HepG2 (cell line): ENCODE measurements around the gene ZNF189.

ENCODE experiments used
- E2F1 ChIP-seq: sonication (generic); formaldehyde crosslinking; IDR thresholded peaks from 2 replicates; pipeline ENCODE4 v1.5.0; 2020; ENCODE audit warnings: missing genetic modification reagents
- ELF4 ChIP-seq: sonication (generic); formaldehyde crosslinking; IDR thresholded peaks from 2 replicates; pipeline ENCODE4 v1.5.0; 2020; ENCODE audit warnings: missing genetic modification reagents, mild to moderate bottlenecking, moderate library complexity, borderline replicate concordance
- PBX3 ChIP-seq: sonication (generic); formaldehyde crosslinking; IDR thresholded peaks from 2 replicates; pipeline ENCODE4 v1.8.1; 2023; ENCODE audit warnings: missing genetic modification reagents, inconsistent platforms, borderline replicate concordance

GRCh38 chr9:101375546-101375945, 23.1 kb upstream of the ZNF189 start:
- TF ChIP-seq ELF4 (no peak), E2F1 (no peak), PBX3 (CRISPR knock-in tag) (no peak)
